Stimulated activated CD8-positive, alpha-beta memory T cell treated with anti-CD3 and anti-CD28 coated beads, Interleukin-15, amount 100 ng/mL, for 1 hour (primary cell): ENCODE measurements around the gene CPLX3.

ENCODE experiments used
- DNase-seq: peaks from one replicate; pipeline ENCODE4 v3.0.0-alpha.2; 2020; ENCODE audit warnings: low read depth

The CPLX3 gene

GRCh38 chr15:74788042-74788682 is 38.3 kb upstream of the CPLX3 start:
- no peak for DNase-seq

GRCh38 chr15:74788683-74789151 is 37.7 kb upstream of the CPLX3 start:
- no peak for DNase-seq

- no peak for DNase-seq
Observed at GRCh38 chr15:74789171-74789631, 37.2 kb upstream of the CPLX3 start.

- no peak for DNase-seq
Observed at GRCh38 chr15:74789741-74790079, 36.7 kb upstream of the CPLX3 start.

GRCh38 chr15:74790080-74790916 is 36.1 kb upstream of the CPLX3 start:
- DNase-seq = no peak

GRCh38 chr15:74791007-74791406 is 35.4 kb upstream of the CPLX3 start:
- DNase-seq = no peak

GRCh38 chr15:74791667-74792066 is 34.8 kb upstream of the CPLX3 start:
- no peak for DNase-seq

- DNase-seq = no peak
Observed at GRCh38 chr15:74792227-74793016, 34.0 kb upstream of the CPLX3 start.

- peak; percentile 63 for DNase-seq
Observed at GRCh38 chr15:74793135-74794028, 33.0 kb upstream of the CPLX3 start.

GRCh38 chr15:74794248-74794969 is 32.0 kb upstream of the CPLX3 start:
- DNase-seq = no peak

GRCh38 chr15:74794970-74795349 is 31.5 kb upstream of the CPLX3 start:
- DNase-seq = no peak

- DNase-seq = no peak
Observed at GRCh38 chr15:74795966-74796625, 30.3 kb upstream of the CPLX3 start.

- DNase-seq = no peak
Observed at GRCh38 chr15:74798388-74799254, 27.8 kb upstream of the CPLX3 start.

GRCh38 chr15:74799255-74799855 is 27.1 kb upstream of the CPLX3 start:
- DNase-seq = no peak

GRCh38 chr15:74799856-74800558 is 26.4 kb upstream of the CPLX3 start:
- peak; percentile 69 for DNase-seq

GRCh38 chr15:74800559-74801094 is 25.8 kb upstream of the CPLX3 start:
- no peak for DNase-seq

- no peak for DNase-seq
Observed at GRCh38 chr15:74801311-74801997, 25.0 kb upstream of the CPLX3 start.
